HG02885 (cell line): ENCODE data around the gene HGS.

Experiments
- ATAC-seq: cut with Tn5 transposase; IDR thresholded peaks from one replicate; pipeline ENCODE4 v1.9.1; 2021; ENCODE audit warnings: mild to moderate bottlenecking; ENCODE audit not compliant: unreplicated experiment, poor library complexity

HGS gene

DNA sequence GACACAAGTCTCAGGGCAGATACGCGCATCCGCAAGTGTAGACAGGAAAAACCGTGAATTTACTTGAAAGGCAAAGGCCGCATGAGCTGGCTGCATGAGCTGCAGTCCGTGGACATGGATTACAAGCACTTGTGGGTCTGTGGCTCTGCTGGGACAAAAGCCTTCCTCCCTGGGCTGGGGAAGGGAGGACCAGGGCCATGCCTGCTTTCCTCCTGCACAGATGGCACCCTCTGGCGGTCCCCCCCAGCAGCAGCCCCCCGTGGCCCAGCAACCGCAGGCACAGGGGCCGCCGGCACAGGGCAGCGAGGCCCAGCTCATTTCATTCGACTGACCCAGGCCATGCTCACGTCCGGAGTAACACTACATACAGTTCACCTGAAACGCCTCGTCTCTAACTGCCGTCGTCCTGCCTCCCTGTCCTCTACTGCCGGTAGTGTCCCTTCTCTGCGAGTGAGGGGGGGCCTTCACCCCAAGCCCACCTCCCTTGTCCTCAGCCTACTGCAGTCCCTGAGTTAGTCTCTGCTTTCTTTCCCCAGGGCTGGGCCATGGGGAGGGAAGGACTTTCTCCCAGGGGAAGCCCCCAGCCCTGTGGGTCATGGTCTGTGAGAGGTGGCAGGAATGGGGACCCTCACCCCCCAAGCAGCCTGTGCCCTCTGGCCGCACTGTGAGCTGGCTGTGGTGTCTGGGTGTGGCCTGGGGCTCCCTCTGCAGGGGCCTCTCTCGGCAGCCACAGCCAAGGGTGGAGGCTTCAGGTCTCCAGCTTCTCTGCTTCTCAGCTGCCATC is 17.7 kb downstream of the HGS start:
- no peak for ATAC-seq

DNA sequence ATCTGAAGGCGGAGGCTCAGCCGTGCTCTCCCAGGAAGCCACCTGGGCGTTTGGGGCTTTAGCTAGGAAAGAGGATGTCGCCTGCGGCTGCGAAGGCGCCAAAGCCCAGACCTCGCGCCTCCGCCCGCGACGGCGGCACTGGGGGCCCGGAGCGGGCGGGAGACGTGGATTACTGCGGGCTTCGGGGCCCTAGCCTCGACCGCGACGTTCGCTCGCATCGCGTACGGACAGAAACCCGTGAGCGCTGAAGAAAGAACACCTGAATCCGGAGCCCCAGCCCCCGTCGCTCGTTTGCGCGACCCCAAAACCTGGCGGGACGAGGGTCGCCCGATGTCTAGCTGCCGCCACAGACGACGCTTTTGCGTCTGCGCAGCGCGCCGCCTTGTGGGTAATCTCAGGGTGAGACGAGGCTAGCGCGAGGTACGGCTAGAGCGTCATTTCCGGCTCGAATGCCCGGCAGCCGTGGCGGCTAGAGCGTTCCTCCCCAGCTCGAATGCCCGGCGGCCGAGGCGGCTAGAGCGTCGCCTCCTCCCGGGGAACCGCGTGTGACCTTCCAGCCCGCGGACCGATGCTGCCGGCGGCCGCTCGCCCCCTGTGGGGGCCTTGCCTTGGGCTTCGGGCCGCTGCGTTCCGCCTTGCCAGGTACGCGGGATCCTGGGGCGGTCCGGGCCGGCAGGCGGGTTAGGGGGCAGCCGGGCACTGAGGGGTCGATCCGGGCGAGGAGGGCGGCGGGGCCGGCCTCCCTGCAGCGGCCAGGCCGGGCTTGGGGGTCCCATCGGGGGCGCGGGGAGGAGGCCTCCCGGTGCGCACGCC is 19.3 kb downstream of the HGS start, which contains the start of gene MRPL12:
Gene MRPL12, plus strand, starts transcription at position 434 of the 813 bp plus-strand sequence. Its CDS starts 135 bp downstream, at position 569.
- peak; percentile 85 for ATAC-seq

DNA sequence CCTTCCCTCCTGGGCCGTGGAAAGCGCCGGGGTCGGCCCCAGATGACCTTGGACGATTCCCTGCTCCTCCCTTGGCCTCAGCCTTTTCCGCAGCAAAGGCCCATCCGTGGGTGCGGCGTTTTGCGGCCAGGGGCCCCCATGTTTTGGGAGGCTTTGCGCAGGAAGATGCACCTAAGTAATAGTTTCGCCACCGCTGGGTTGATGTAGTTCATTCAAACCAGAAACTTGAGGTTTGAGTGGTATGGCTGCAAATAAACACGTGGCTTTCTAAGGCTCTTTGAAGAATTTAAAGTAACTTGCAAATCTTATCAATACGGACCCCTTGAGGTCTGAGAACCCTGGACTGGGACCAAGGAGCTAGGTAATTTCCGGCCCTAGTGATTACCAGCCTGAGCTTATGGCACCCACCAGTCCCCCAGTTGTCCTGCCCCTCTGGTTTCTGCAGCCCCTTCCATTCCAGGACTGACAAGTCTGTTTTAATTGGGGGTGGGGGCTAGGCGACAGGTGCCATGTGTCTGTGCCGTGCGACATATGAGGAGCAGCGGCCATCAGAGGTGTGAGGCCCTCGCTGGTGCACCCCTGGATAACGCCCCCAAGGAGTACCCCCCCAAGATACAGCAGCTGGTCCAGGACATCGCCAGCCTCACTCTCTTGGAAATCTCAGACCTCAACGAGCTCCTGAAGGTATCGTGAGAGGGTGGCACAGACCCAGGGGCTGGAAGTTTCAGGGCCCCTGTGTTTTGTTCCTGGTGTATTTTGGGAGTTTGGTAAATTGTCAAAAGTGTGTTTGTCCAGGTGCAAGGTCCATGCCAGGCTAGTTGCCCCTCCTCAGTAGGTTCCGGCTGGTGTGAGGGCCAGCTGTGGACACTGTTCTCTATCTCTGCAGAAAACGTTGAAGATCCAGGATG is 20.2 kb downstream of the HGS start:
- no peak for ATAC-seq

DNA sequence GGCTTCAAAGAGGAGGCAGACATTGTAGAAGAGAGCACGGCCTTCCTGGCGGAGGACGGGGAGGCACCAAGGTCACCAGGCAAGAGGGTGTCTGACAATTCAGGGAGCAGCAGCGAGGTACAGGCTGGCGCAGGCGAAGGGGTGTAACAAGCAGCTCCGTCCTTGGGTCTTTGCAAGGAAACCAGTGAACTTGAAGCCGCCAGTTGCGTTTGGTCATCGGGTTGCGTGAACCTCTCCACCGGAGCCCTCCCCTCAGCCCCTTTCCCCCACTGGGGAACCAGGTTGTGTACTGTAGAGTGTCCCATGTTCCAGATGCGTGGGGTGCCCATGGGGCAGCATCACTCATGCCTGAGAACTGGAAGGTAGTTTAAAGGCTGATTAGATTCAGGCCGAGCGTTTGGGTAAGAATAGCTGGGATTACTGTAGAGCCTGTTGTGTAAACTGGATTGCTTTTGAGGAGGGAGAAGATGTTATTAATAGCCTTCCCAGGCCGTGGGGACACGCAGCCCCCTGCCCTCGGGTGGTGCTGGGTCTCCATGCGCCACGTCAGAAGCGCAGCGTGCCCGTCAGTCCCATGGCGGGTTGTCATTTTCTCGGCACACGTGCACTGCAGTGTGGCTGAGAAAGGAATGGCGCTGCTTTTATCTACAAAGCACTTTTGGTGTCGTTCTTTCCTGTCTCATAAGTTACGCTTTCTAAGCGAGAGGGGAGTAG is 21.9 kb downstream of the HGS start:
- no peak for ATAC-seq

DNA sequence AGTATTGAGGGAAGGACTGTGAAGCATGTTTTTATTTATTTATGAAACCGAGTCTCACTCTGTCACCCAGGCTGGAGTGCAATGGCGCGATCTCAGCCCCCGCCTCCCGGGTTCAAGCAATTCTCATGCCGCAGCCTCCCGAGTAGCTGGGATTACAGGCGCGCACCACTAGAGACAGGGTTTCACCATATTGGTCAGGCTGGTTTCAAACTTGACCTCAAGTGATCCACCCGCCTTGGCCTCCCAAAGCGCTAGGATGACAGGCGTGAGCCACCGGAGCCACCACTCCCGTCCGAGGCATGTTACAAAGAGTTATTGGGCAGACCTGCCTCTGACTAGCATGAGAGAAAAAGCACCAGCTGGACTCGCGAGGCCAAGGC is 22.4 kb downstream of the HGS start:
- ATAC-seq = no peak

DNA sequence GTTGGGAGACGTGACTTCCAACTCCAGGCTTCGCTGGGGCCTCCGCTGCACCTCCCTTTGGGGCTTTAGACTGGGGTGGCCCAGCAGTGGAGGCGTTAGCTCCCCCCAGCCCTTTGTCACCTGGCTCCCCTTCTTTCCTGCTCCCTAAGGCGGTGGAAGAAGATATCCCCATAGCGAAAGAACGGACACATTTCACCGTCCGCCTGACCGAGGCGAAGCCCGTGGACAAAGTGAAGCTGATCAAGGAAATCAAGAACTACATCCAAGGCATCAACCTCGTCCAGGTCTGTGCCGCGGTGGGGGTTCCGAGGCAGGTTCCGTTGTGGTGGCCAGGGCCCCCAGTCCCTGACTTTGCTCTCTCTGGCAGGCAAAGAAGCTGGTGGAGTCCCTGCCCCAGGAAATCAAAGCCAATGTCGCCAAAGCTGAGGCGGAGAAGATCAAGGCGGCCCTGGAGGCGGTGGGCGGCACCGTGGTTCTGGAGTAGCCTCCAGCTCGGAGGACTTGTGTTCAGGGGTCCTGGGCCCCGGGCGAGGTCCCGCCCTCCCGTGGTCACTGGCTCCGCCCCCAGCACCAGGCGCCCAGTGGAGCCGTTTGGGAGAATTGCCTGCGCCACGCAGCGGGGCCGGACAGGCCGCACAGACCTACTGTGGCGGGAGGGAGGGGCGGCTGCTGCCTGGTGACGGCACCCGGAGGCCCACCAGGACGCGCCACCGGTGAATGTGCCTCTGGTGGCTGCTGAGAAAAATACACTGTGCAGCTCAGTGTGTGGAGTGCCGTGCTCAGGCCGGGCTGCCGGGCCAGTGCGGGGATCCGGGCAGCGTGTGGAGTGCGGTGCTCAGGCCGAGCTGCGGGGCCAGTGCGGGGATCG is 23.2 kb downstream of the HGS start:
- no peak for ATAC-seq

DNA sequence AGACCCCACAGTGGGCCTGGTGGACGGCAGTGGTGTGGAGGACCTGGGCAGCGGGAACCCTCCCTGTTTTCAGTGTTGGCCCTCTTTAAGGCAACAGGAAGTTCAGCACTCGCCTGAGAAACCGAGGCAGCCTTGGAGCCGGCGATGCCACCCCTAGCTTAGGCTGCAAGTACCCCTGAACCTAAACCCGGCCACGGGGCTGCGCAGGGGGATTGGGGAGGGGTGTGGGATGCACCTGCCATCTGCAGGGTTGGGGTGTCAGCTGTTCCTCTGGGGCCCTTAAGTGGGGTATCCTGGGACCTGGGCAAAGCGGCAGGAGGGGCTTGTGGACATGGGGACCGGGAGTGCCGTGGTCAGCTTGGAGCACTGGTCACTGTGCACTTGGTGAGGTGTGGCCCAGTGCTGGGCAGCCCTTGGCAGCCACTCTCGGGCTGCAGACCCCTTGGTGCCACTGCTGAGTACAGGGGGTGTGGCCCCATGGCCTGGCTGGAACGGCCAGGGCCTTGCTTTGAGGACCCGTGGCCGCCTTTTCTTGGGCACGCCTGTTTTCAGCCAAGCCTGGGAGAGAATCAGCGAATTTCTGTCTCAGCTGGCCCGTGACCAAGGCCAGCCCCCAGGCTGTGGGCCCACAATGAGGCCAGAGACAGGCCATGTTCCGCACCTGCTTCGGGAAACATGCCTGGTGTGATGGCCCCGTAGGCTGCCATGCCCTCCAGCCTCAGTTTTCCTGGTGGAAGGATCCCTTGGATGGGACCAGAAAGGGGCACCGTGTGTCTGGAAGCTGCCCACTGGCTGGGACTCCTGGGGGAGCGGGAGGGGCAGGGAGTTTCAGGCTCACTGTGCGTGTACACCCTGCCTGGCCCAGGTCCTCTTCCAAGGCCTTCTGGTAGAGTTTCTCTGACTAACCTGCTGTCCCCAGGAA is 24.2 kb downstream of the HGS start:
- no peak for ATAC-seq

DNA sequence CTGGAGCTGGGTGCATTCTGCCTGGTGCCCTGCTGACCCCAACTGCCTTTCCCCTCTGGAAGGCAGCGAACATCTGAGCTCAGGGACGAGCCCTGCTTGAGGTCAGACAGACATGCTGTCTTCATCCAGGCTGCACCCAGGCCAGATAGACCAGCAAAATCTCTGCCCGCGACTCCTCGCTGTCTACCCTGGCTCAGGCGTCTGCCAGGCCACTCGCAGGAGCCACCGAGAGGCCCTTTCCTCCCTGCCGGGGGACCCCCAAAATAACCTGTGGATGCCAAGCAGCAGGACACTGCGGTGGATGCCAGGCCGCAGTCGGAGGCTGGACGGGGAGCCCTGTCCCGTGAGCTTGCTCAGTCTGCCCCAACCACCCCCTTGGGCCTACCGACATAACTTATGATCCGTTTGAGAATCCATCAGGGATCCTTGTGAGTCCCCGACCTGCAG is 25.0 kb downstream of the HGS start:
- no peak for ATAC-seq

DNA sequence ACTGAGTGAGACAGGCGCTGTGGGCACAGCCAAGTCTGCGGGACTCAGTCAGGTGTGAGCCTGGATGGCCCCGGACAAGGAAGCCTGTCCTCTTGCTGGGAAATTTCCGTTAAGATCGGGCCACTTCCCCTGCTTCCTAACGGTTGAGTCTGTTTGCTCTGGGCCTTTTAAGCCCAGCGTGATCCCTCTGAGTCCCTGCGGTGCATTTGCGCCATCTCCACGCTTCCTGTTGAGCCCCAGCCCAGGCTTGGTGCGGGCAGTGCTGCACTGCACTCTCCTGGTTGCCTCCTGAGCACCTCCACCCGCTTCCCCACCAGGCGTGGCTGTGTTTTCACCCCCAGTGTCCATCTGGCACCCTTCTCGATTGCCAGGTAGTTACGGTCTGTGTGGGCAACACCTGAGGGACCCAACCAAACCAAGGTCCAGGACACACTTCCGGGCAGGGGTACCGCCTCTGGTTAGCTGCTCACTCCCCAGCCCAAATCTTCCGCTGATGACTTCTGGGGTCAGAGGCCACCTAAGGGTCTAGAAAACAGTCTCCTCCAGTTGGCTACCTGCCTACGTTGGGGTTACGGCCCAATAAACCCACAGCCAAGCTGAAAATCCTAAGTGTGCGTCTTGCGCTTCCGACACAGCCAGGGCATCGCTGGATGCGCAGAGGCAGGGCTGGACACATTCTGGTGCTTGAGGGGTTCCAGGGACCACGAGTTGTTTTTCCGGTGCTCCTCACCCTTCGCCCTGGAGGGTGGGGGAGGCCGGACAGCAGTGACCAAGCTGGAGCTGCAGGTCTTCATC is 26.9 kb downstream of the HGS start:
- no peak for ATAC-seq

DNA sequence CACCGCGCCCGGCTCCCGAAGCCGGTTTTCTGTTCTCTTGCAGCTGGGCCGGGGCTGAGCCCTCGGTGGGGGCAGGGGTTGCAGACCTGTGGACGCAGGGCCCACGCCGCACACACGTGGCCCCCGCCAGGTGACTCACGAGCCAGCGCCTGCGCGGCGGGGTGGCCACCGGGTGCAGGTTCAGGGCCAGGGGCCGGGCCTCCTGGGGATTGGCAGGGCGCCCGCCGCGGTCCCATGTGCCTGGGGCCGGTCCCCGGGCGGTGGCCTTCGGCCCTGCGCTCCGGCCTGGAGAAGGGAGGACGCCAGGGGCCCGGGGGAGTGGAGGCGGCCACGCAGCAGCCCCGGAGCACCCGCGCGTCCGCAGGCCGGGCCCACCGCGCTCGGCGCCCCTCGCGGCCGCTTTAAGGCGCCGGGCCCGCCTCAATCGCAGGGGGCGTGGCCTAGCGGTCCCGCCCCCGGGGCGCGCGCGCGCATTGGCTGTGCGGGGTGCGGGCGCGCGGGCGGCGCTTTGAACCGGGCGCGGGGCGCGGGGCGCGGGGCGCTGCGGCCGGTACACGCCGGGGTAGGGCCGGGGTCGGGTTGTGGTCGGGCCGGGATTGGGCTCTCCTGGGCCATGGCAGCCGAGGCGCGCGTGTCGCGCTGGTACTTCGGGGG is 28.1 kb downstream of the HGS start, which contains the start of gene SLC25A10:
Gene SLC25A10, plus strand, starts transcription at position 471 of the 654 bp plus-strand sequence. Its CDS starts 143 bp downstream, at position 614.
- peak; percentile 68 for ATAC-seq

DNA sequence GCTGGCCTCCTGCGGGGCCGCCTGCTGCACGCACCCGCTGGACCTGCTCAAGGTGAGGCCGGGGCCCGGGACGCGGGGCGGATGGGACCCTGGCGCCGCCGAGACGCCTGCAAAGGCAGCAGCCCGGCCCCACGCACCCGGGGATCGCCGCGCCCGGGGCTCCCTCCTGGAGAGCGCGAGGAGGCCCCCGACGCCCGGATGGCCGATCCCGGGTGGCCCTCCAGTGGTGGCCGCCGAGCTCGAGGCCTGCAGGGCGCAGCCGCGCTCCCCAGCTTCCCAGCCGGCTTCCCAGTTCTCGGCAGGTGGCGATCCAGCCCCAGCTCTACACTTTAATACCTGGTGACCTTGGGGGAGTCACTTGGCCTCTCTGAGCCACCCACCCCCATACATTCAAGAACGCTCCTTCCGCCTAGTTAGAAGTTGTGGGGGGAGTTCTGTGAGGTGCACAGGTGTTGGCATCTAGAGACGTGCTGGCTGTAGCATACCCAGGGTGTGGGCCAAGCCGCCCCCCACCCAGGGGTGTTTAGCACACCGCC is 28.7 kb downstream of the HGS start:
- peak; percentile 12 for ATAC-seq

DNA sequence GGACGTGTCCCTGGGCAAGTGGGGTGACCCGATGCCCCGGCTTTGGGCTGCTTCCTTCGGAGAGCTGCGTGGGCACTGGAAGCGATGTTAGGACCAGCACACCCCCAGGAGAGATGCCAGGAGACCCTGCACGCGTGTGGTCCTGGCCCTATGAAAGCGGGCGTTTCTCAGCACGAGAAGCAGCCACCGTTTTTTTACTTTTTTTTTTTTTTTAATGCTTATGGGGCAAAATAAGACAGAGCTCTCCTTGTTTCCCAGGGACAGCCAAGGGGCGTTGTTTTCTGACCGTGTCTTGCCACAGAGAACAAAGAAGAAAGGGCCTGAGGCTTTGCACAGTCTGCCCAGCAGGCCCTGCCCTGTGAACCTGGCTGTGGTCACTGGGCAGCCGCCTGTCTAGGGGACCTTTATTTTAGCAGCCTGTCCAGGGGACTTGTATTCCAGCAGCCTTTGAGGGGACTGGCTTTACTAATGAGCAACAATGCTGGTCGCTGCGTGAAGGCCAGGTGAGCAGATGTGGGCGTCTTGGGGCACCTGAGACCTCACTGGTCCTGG is 29.3 kb downstream of the HGS start:
- no peak for ATAC-seq

DNA sequence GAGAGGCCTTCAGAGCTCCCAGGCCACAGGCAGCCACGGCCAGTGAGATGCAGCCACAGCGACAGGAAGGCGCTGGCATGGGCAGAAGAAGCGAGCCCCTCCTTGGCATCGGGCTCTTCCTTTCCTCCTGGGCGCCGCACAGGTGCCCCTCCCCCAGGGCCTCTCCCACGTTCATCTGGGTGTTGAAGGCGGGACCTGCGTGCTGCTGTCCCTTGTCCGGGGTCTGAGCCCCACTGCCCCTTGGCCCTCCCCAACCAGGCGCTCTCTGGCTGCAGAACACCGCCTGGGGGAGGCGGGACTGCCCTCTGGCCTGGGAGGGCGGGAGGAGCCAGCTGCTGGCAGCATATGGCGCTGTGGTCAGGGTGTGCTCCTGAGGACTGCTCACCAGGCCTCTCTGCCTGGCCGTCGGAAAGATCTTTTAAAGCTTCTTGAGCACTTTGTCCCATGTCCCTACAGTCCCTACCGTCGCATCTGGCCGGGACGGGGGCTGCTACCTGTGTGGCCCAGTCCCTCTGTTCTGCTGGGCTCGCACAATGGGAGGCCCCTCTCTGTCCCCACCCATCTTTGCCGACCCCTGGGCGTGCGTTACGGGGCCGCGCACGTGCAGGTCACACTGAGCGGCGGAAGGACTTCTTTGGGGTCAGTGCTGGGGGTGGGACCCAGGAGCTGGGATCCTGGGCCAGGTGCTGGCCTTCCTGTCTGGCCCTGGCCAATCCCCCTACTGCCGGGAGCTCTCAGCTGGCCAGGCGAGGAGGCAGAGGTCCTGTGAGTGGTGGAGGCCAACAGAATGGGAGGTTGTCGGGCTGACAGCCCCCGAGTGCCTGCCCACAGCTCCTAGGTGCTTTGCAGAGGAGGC is 30.0 kb downstream of the HGS start:
- ATAC-seq = no peak

DNA sequence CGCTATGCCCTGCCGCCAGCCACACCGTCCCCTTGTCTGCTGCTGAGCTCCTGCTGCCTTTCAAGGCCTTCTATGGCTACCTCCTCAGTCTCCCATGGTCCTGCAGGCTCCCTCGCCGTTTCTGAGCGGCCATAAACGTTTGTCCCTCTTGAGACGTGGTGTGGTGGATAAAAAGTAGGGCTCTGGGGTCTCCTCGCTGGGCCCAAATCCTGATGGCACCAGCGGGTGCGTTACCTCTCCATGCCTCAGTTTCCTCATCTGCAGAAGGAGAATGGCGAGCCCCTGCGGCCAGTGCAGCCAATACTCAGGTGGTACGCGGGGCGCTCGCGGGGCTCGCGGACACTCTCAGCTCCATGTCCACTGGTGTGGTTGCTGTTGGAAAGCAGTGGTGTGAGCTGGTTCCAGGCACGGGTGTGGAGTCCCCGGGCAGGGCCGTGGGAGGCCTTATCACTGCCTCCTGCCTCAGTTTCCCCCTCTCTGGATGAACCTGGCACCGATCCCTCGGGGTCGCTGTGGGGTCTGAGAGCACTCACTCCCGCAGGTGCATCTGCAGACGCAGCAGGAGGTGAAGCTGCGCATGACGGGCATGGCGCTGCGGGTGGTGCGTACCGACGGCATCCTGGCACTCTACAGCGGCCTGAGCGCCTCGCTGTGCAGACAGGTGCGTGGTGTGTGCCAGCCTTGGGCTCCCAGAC is 30.7 kb downstream of the HGS start:
- ATAC-seq = no peak
